ENCODE data around the gene KMT2B. TPM values are rescaled to one million over a fixed set of nuclear protein-coding genes. Genes with fewer than 3 reads are reported as not detected.

Gene KMT2B
- total and polyA plus RNA-seq, 2 donors (not counting 1 experiment from before 2014, with no cell fraction given), result 85.6 to 96.9 TPM

DNA sequence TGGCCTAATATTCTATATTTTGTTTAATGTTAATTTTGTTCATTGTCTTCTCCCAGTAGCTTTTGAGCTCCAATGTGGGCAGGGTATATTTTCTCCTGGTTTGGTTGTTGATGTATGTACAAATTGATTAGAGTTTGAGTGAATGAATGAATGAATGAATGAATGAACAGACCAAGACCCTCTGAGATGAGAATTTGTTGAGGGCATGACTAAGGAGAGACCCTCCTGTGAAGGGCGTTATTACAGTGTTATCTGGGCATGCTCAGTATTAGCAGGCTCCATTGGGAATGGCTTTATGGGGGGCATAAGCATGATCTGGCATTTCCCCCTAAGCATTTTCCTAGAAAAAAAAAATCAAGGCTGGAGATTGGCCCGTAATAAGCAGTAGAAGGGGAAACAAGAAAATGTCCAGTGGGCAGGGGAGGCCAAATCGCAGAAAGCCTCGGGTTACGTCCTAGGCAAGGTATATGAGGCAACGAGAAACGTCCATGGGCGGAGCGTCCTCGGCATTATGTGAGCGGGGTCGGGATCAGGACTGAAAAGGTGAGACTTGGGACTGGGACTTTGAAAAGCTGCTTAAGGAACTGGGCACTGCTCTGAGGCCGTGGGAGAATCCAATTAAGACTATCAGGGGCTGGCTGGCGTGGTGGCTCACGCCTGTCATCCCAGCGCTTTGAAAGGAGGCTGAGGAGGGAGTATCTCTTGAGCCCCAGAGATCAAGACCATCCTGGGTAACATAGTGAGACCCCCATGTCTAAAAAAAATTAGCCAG, 56.7 kb downstream of the KMT2B start:
- H3K9me3 Mint-ChIP-seq (ENCODE audit: insufficient read depth), result no peaks in the 10 kb centered on the region
- H3K9ac ChIP-seq (ENCODE audit: low read length), result peak overlapping the region; percentile 62
- H4K20me1 ChIP-seq (ENCODE audit: control insufficient read depth, insufficient read depth, low read length, poor library complexity, severe bottlenecking), result no peaks in the 10 kb centered on the region
- H3K4me1 ChIP-seq (ENCODE audit: control insufficient read depth in 2 of 2, insufficient read depth in 2 of 2, low read length in 2 of 2), result peaks cover 10 to 16% of the 10 kb centered on the region in 2 donors
- TF ChIP-seq, protein P1, sequence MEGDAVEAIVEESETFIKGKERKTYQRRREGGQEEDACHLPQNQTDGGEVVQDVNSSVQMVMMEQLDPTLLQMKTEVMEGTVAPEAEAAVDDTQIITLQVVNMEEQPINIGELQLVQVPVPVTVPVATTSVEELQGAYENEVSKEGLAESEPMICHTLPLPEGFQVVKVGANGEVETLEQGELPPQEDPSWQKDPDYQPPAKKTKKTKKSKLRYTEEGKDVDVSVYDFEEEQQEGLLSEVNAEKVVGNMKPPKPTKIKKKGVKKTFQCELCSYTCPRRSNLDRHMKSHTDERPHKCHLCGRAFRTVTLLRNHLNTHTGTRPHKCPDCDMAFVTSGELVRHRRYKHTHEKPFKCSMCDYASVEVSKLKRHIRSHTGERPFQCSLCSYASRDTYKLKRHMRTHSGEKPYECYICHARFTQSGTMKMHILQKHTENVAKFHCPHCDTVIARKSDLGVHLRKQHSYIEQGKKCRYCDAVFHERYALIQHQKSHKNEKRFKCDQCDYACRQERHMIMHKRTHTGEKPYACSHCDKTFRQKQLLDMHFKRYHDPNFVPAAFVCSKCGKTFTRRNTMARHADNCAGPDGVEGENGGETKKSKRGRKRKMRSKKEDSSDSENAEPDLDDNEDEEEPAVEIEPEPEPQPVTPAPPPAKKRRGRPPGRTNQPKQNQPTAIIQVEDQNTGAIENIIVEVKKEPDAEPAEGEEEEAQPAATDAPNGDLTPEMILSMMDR (IDR thresholded peaks at IDR 0.05), result no peak
- TF ChIP-seq EZH2 (IDR thresholded peaks at IDR 0.05; ENCODE audit: borderline replicate concordance, insufficient read depth, low read depth, low read length, poor library complexity, severe bottlenecking), result no peak
- H3K79me2 ChIP-seq (ENCODE audit: control insufficient read depth, insufficient read depth, low read length), result peaks cover 4% of the 10 kb centered on the region
- H3K36me3 ChIP-seq (replicated peaks in 1 of 2; ENCODE audit: control extremely low read depth in 1 of 2, control insufficient read depth in 1 of 2, extremely low read depth in 1 of 2, insufficient read depth in 2 of 2, low read length in 1 of 2), result no peaks in the 10 kb centered on the region
- no peaks in the 10 kb centered on the region for H3K9me3 ChIP-seq (ENCODE audit: control extremely low read depth in 1 of 3, control insufficient read depth in 2 of 3, insufficient read depth in 1 of 3, low read length in 2 of 3)
- WGBS (ENCODE audit: insufficient coverage), result 68% methylated on average over 15 of the region's 16 CpGs
- peak overlapping the region; percentile 46 for H2AFZ ChIP-seq (ENCODE audit: insufficient read depth, low read depth, low read length, poor library complexity, severe bottlenecking)
- ATAC-seq (ENCODE audit: low read depth) (no peak), DNase-seq (no peak)
- peak overlapping the region; percentile 86 for H3K4me3 Mint-ChIP-seq
- no peak overlapping the region for H3K27ac ChIP-seq (ENCODE audit: low read length in 2 of 2)
- H3K4me1 Mint-ChIP-seq, result peaks cover 10% of the 10 kb centered on the region
- no peaks in the 10 kb centered on the region for H3K27me3 ChIP-seq (replicated peaks in 1 of 4; ENCODE audit: control extremely low read depth in 1 of 4, control insufficient read depth in 3 of 4, insufficient read depth in 4 of 4, low read length in 3 of 4)
- H3K27me3 Mint-ChIP-seq, result no peaks in the 10 kb centered on the region
- H3K4me2 ChIP-seq (replicated peaks; ENCODE audit: low read depth, low read length, poor library complexity, severe bottlenecking), result peak overlapping the region; percentile 90
- no peak overlapping the region for H3K27ac Mint-ChIP-seq
- peak overlapping the region in 4 of 5 experiments; percentile 26 to 68 (median 60) for H3K4me3 ChIP-seq (ENCODE audit: control extremely low read depth in 1 of 5, extremely low read depth in 1 of 5, insufficient read depth in 1 of 5, low read depth in 2 of 5, low read length in 4 of 5)
- intact Hi-C loops (cut with micrococcal nuclease), result loop anchor here (1.0 to 2.0 kb wide), 8 partner anchors 16 to 130 kb away; partner anchors contain the start of genes COX6B1, LIN37, PROSER3 and PSENEN
- ChIA-PET POLR2A (no interaction called here), CTCF (no interaction called here)

DNA sequence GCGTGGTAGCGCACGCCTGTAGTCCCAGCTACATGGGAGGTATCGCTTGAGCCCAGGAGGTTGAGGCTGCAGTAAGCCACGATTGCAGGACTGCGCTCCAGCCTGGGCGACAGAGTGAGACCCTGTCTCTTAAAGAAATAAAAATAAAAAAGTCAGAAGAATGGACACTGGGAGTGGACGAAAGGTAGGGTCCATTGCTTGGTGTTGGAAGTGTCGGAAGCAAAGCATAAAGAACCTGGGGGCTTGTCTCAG, 57.2 kb downstream of the KMT2B start:
- POLR2A ChIA-PET, result no interaction called here

More for the DNA sequence above, 57.2 kb downstream of the KMT2B start:
- ATAC-seq (ENCODE audit: low read depth) (no peak), DNase-seq (no peak)
- TF ChIP-seq EZH2 (IDR thresholded peaks at IDR 0.05; ENCODE audit: borderline replicate concordance, insufficient read depth, low read depth, low read length, poor library complexity, severe bottlenecking), result no peak
- TF ChIP-seq, protein P1 (IDR thresholded peaks at IDR 0.05), result no peak
- peak overlapping the region; percentile 43 for H3K27ac Mint-ChIP-seq
- no peak overlapping the region for H3K27ac ChIP-seq (ENCODE audit: low read length in 2 of 2)
- H3K4me2 ChIP-seq (replicated peaks; ENCODE audit: low read depth, low read length, poor library complexity, severe bottlenecking), result peak overlapping the region; percentile 90
- peaks cover 10 to 16% of the 10 kb centered on the region in 2 donors for H3K4me1 ChIP-seq (ENCODE audit: control insufficient read depth in 2 of 2, insufficient read depth in 2 of 2, low read length in 2 of 2)
- peak overlapping the region; percentile 16 to 68 (median 58) for H3K4me3 ChIP-seq (ENCODE audit: control extremely low read depth in 1 of 5, extremely low read depth in 1 of 5, insufficient read depth in 1 of 5, low read depth in 2 of 5, low read length in 4 of 5)
- no peaks in the 10 kb centered on the region for H3K9me3 Mint-ChIP-seq (ENCODE audit: insufficient read depth)
- no peaks in the 10 kb centered on the region for H3K27me3 ChIP-seq (replicated peaks in 1 of 4; ENCODE audit: control extremely low read depth in 1 of 4, control insufficient read depth in 3 of 4, insufficient read depth in 4 of 4, low read length in 3 of 4)
- no peaks in the 10 kb centered on the region for H4K20me1 ChIP-seq (ENCODE audit: control insufficient read depth, insufficient read depth, low read length, poor library complexity, severe bottlenecking)
- peaks cover 10% of the 10 kb centered on the region for H3K4me1 Mint-ChIP-seq
- peak overlapping the region; percentile 62 for H3K9ac ChIP-seq (ENCODE audit: low read length)
- WGBS (ENCODE audit: insufficient coverage), result 34% methylated on average over 9 of the region's 9 CpGs
- CTCF ChIA-PET, result no interaction called here
- peak overlapping the region; percentile 46 for H2AFZ ChIP-seq (ENCODE audit: insufficient read depth, low read depth, low read length, poor library complexity, severe bottlenecking)
- H3K4me3 Mint-ChIP-seq, result peak overlapping the region; percentile 86
- no peaks in the 10 kb centered on the region for H3K9me3 ChIP-seq (ENCODE audit: control extremely low read depth in 1 of 3, control insufficient read depth in 2 of 3, insufficient read depth in 1 of 3, low read length in 2 of 3)
- no peaks in the 10 kb centered on the region for H3K36me3 ChIP-seq (replicated peaks in 1 of 2; ENCODE audit: control extremely low read depth in 1 of 2, control insufficient read depth in 1 of 2, extremely low read depth in 1 of 2, insufficient read depth in 2 of 2, low read length in 1 of 2)
- H3K27me3 Mint-ChIP-seq, result no peaks in the 10 kb centered on the region
- peaks cover 4% of the 10 kb centered on the region for H3K79me2 ChIP-seq (ENCODE audit: control insufficient read depth, insufficient read depth, low read length)
- intact Hi-C loops (cut with micrococcal nuclease), result loop anchor here (1.0 to 2.0 kb wide), 8 partner anchors 17 to 131 kb away; partner anchors contain the start of genes COX6B1, LIN37, PROSER3 and PSENEN
